Panc1 (cell line): ENCODE results near the gene GLIPR1.
"Not testable (repeated sequence)": the region's sequence is repeated elsewhere in the genome, so short reads cannot be mapped to it uniquely, and the experiment has no call there.

Experiments used
- POLR2AphosphoS5 ChIP-seq: IDR thresholded peaks from 2 replicates; pipeline ENCODE4 v1.6.1; 2012; ENCODE audit warnings: mild to moderate bottlenecking, low read depth, low read length, moderate library complexity
- SIN3A ChIP-seq: IDR thresholded peaks from 2 replicates; pipeline ENCODE4 v1.6.1; 2012; ENCODE audit warnings: low read depth, mild to moderate bottlenecking, low read length, moderate library complexity, borderline replicate concordance; ENCODE audit not compliant: insufficient read depth
- TF ChIP-seq, protein P1 (sequence below): fragments of 450-650 bp; IDR thresholded peaks from 2 replicates; pipeline ENCODE4 v1.5.1; 2017; ENCODE audit warnings: mild to moderate bottlenecking
- TF ChIP-seq, protein P2 (sequence below), 2 experiments: IDR thresholded peaks; 2 replicates each; pipeline ENCODE4 v1.6.1; 2011 to 2012; ENCODE audit warnings: low read depth in 2 of 2, control low read depth in 1 of 2, low read length in 1 of 2, mild to moderate bottlenecking in 1 of 2, moderate library complexity in 1 of 2; ENCODE audit not compliant: insufficient read depth in 1 of 2

DNA sequence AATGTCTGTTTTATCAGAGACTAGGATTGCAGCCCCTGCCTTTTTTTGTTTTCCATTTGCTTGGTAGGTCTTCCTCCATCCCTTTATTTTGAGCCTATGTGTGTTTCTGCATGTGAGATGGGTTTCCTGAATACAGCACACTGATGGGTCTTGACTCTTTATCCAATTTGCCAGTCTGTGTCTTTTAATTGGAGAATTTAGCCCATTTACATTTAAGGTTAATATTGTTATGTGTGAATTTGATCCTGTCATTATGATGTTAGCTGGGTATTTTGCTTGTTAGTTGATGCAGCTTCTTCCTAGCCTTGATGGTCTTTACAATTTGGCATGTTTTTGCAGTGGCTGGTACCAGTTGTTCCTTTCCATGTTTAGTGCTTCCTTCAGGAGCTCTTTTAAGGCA is 40.7 kb downstream of the GLIPR1 start:
- TF ChIP-seq, protein P1, sequence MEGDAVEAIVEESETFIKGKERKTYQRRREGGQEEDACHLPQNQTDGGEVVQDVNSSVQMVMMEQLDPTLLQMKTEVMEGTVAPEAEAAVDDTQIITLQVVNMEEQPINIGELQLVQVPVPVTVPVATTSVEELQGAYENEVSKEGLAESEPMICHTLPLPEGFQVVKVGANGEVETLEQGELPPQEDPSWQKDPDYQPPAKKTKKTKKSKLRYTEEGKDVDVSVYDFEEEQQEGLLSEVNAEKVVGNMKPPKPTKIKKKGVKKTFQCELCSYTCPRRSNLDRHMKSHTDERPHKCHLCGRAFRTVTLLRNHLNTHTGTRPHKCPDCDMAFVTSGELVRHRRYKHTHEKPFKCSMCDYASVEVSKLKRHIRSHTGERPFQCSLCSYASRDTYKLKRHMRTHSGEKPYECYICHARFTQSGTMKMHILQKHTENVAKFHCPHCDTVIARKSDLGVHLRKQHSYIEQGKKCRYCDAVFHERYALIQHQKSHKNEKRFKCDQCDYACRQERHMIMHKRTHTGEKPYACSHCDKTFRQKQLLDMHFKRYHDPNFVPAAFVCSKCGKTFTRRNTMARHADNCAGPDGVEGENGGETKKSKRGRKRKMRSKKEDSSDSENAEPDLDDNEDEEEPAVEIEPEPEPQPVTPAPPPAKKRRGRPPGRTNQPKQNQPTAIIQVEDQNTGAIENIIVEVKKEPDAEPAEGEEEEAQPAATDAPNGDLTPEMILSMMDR = not testable (repeated sequence)
- not testable (repeated sequence) for TF ChIP-seq POLR2AphosphoS5, SIN3A
- TF ChIP-seq, protein P2, sequence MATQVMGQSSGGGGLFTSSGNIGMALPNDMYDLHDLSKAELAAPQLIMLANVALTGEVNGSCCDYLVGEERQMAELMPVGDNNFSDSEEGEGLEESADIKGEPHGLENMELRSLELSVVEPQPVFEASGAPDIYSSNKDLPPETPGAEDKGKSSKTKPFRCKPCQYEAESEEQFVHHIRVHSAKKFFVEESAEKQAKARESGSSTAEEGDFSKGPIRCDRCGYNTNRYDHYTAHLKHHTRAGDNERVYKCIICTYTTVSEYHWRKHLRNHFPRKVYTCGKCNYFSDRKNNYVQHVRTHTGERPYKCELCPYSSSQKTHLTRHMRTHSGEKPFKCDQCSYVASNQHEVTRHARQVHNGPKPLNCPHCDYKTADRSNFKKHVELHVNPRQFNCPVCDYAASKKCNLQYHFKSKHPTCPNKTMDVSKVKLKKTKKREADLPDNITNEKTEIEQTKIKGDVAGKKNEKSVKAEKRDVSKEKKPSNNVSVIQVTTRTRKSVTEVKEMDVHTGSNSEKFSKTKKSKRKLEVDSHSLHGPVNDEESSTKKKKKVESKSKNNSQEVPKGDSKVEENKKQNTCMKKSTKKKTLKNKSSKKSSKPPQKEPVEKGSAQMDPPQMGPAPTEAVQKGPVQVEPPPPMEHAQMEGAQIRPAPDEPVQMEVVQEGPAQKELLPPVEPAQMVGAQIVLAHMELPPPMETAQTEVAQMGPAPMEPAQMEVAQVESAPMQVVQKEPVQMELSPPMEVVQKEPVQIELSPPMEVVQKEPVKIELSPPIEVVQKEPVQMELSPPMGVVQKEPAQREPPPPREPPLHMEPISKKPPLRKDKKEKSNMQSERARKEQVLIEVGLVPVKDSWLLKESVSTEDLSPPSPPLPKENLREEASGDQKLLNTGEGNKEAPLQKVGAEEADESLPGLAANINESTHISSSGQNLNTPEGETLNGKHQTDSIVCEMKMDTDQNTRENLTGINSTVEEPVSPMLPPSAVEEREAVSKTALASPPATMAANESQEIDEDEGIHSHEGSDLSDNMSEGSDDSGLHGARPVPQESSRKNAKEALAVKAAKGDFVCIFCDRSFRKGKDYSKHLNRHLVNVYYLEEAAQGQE (IDR thresholded peaks at IDR 0.05; ENCODE audit: insufficient read depth in 1 of 2, low read depth in 2 of 2, low read length in 1 of 2) = not testable (repeated sequence)
